GM12865 (cell line): ENCODE results near the gene INAFM1.
A peak's percentile ranks its signal among the peaks of the same experiment; 100 is the strongest.

Experiments used
- DNase-seq: peaks from one replicate; pipeline ENCODE4 v3.0.0; 2010; ENCODE audit warnings: low read depth
- H3K4me3 ChIP-seq: 2 replicates; pipeline ENCODE4 v1.5.1; 2011; ENCODE audit warnings: mild to moderate bottlenecking, low read depth, low read length, control low read depth
- CTCF ChIP-seq: IDR thresholded peaks from 2 replicates; pipeline ENCODE4 v1.5.1; 2011; ENCODE audit warnings: low read length, control low read depth, low read depth, inconsistent platforms; ENCODE audit not compliant: insufficient read depth; ENCODE audit errors: missing control alignments

The INAFM1 gene

GRCh38 chr19:47274071-47274890, at the start of gene INAFM1:
Gene INAFM1, plus strand, starts transcription at chr19:47274885. Its CDS starts 35 bp downstream, at chr19:47274920.
- peak; percentile 98 for DNase-seq
- peak within 1 kb of the TSS; percentile 100 for H3K4me3 ChIP-seq
- TF ChIP-seq CTCF, result no peak

DNA sequence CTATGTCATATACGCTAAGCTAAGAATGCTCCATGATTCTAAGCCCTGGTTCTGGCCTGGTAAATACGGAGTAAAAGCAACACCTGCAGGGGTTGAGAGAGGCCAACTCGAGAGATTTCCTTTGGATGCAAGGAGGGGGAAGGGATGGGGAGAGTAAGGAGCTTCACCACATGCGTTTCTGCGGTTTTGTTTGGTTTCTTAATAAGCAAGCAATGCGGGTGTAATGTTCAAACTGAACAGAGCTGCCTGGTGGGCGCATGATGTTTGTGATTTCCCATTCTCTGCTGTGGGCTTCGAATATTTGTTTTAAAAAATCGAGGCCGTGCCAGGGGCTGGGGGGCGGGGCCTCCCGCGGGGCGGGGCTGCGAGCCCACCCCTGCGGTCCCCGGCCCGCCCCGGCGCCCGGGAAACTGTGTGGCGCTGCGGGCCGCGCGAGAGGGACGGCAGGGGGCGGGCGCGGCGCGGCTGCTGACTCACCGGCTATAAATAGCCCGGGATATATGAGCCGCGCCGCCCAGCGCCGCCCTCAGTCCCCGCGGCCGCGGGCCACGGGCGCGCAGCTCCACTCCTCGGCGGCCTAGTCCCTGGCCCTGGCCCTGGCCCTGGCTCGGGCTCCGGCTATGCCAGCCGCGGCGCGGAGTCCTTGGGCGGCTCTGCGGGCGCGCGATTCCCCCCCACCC, 48.8 kb upstream of the INAFM1 start:
- DNase-seq, result peak; percentile 94
- peak overlapping the region; percentile 90 for H3K4me3 ChIP-seq
- TF ChIP-seq CTCF, result peak; percentile 24

DNA sequence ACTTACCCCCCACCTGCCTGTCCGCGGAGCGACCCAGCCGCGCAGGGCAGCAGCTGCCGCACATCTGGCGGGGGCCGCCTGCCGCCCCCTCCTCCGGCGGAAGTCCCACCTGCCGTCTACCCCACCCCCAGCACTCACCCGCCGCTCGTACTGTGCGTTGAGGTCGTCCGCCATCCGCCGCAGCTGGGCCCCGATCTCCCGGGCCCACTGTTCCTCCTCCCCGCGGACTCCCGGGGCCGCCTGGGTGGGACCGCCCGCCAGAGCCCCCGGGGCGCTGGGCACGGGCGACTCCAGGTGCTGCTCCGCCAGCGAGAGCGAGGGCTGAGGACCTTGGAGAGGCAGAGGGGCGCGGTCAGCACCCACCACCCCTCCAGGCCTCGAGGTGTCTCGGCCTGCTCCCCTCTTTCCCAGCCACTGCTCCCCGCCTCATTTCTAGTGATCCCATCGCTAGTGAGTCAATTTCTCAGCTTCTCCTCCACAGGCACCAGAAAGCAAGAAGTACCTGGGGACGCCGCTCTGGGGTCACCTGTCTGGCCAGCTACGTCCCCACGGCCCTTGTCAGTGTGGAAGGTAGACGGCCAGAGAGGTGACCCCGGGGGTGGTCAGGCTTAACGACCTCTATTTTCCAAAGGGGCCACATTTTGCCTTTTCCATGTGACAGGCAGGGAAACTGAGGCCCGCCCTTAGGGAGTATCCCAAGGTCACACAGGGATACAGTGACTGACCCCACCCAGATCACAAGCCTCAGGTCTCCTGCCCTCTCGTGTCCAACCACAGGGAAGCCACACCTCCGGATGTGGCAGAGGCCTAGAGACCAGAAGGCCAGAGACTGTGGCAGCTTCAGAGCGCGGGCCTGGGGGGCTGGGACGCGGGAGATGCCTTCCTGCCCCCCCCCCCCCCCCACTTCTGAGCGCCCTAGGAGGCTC, 48.0 kb upstream of the INAFM1 start:
- TF ChIP-seq CTCF, result no peak
- peak; percentile 95 for DNase-seq

DNA sequence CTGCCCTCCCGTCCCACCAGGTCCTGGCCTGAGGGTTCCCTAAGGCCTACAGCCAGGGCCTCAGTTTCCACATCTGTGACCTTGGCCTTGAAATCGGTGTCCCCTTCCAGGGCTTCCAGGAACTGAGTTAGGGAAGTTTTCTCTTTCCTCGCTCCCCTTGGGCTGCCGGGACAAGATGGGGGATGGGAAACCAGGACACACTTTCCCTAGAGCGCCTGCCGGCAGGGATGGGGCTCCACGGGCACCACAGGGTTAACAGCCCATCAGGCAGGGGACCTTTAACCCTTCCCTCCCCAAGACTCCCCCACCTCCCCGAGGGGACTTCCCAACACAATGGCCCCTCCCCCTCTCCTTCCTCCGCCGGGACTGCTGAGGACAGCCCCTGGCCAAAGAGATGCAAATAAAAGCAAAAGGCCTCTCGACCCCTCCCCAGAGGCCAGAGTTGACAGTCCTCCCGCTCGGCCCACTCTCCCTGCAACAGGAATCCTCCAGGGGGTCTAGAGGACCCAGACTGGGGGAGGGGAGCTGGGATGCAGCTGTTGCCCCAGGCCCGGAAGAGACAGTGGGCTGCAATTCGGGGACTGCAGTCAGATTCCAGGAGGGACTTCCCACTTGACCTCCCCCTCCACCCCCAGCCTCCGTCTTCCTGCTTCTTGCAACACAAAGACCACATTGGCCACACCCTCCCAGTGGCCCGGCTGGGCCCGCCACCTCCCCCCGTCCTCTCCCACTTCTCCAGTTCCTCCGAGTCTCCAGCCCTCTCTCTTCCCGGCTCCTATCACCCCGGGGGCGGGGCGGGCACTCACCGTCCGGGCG, 47.1 kb upstream of the INAFM1 start:
- TF ChIP-seq CTCF, result no peak
- peak; percentile 92 for DNase-seq
- H3K4me3 ChIP-seq, result peak overlapping the region; percentile 90

More for the DNA sequence above, 48.0 kb upstream of the INAFM1 start:
- H3K4me3 ChIP-seq, result peak overlapping the region; percentile 90

DNA sequence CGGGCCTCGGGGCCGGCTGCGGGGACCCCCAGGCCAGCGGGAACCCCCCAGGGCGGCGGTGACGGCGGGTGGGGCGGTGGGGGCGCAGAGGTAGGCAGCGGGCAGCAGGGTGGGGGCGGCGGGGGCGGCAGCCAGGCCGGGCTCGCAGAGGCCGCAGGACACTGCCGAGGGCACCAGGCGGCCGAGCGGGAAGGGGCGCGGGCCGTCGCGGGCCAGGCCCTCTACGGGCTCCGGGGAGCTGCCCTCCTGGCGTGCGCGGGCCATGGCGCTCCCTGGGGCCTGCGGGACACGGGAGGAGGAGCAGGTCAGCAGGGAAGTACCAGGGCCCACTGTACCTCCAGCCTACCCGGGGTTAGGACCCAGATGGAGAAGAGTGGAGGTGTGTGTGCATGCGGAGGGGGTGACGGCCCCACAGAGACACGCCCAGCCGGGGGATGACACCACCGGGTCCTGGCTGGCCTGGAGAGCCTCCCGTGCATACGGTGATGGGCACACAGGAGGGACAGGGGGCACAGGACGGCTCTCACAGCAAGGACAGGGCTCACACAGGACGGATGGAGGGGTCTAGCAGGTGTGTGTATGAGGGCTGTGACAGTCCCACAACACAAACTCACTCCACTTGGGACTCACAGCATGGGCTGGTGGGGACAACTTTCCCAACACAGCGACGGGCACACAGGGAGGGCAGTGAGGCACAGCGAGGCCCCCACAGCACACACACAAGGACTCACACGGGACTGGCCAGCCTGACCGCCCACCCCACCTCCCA, 46.3 kb upstream of the INAFM1 start:
- no peak for TF ChIP-seq CTCF
- DNase-seq, result peak; percentile 57
- H3K4me3 ChIP-seq, result peak overlapping the region; percentile 90
